HG03159 (cell line): ENCODE data around the gene IRX3.

Experiments used
- ATAC-seq: cut with Tn5 transposase; IDR thresholded peaks from one replicate; pipeline ENCODE4 v1.9.1; 2021; ENCODE audit warnings: mild to moderate bottlenecking, moderate library complexity; ENCODE audit not compliant: unreplicated experiment

The IRX3 gene

GRCh38 chr16:54291656-54292487, 5.3 kb upstream of the IRX3 start:
- ATAC-seq = no peak

DNA sequence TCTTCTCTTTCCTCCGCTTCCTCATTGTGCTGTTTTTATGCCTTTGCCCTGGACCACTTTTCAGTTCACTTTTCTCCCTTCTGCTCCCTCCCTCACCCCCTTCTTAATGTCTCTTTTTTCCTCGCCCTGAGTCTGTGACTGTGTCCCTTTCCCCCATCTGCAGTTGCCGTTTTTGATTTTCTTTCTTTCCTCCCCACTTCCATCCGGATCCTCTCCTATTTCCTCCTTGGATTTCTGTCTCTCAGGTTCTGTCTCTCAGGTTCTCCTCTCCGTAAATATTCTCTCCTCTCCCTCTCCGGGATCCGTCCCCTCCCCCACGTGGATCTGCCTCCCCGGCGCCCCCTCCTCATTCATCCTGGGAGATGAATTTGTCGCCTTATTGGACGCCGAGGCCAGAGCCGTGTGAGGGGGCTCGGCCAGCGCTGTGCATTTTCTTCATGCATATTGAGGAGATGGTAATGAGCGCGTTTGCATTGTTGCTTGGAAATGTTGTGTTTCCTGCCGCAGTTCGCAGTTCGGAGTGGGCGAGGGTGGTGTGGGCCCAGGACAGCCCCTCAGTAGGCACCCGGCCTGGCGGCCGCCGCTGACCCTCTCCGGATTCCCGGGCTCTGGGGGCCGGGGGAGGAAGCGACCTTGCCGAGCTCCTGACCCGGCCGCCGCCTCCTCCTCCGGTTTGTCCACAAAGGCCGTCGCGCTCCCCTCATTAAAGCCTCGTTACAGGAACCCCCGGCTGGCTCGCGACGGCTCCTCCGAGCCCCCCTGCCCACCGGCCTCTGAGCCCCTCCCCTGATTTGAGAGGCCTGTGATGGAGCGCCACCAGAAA, 4.5 kb upstream of the IRX3 start:
- ATAC-seq = no peak

DNA sequence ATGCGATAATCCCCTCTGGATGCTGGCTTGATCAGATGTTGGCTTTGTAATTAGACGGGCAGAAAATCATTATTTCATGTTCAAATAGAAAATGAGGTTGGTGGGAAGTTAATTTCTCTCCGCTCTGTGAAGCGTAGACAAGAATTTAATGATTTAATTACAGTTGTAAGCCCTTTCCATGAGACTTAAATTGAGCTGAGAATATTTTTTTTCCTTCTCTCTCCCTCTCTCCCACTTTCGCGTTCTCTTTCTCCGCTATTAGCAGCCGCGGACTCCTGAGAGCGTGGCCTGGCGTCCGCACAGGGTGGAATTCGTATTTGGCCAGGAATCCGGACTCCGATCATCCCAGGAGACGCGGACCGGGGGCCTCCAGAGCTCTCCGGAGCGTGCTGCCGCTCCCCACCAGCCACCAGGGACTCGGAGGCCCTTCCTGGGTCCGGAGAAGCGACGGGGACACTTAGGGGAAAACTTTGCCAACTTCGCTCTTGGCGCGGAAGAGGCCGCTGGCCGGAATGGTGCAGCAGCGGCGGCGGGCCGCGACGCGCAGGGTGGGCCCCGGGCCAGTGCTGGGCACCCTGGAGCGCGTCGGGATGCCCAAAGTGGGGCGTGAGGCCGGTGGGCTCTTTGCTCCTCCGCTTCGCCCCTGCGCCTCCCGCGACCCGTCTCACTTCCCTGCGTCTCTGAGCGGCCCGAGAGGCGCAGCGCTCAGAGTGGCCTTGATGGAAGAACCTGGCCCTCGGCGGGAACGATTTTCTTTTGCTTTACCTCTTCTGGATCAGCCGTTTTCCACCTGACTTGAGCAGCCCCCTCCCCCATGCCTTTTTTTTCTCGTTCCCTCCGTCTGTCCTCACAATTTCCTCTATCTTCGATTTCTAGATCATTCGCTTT, 3.6 kb upstream of the IRX3 start:
- no peak for ATAC-seq

GRCh38 chr16:54289242-54289944, 2.8 kb upstream of the IRX3 start:
- no peak for ATAC-seq

GRCh38 chr16:54288835-54289241, 2.3 kb upstream of the IRX3 start:
- ATAC-seq = no peak

DNA sequence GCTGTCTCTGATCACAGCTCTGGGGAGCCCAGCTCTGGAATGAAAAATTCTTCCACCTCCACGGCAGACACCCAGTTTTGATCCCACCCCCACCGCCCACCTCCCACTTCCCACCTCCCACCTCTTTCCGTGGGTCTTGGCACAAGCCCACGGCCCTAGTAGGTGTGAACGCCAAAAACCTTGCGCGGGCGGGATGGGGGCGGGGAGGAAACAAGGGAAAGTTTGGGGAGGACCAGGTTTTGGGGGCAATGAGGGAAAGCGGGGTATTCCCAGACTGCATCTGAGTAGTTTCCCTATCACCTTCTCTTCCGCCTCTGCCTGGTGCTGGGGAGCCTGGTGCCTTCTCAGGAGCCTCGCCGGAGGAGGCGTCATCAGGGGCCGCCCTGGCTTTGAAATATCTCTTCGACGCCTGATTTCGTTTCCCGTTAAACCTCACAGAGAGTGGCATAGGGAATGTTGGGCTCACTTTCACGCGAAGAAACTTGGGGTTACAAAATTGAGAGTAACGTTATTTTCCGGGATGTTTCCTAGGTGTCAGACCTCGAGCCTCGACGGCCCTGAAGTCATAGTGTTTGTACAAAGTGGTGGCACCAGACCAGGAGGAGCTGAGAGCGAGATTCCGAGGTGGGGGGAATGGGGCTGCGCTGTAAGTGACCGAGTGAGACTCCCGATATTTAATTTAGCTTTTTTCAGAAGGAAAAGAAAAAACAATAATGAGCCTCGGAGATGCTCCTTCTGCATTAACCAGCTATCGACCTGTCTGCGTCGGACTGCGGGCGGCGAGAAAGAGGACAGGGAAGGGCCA, 1.6 kb upstream of the IRX3 start:
- ATAC-seq = no peak

- ATAC-seq = no peak
Measured at GRCh38 chr16:54287131-54288029, 793 bp upstream of the IRX3 start.

- no peak for ATAC-seq
Measured at GRCh38 chr16:54286090-54286365, 559 bp downstream of the IRX3 start.

- ATAC-seq = no peak
Measured at GRCh38 chr16:54285414-54286089, 1.0 kb downstream of the IRX3 start.

- ATAC-seq = no peak
Measured at GRCh38 chr16:54284931-54285413, 1.6 kb downstream of the IRX3 start.

DNA sequence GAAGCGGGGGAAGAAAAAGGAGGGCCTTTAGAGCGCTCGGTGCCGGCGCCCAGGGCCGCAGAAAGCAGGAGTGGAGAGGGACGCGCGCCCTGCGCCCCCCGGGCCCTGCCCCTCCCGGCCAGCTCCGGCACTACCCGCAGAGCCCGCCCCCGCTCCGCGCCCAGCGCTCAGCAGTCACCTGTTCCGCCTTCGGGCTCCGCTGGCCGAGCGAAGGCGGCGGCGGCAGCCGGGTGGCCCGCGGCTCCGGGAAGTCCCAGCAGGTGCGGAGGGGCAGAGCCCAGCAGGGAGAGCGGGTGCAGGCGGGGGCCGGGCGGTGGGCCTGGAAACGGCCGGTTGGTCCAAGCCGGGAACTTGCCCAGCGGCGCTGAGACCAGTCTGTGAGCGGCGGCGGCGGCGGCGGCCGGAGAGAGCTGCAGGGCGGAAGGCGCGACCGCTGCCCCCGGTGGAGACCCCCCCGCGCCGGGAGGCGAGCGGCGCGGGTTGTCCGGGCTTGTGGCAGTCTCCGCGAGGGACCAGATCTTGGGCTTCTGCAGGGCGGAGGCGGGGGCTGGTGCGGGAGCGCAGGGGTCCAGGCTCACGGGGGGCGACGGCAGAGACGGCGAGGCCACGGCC, 2.2 kb downstream of the IRX3 start:
- ATAC-seq = no peak

DNA sequence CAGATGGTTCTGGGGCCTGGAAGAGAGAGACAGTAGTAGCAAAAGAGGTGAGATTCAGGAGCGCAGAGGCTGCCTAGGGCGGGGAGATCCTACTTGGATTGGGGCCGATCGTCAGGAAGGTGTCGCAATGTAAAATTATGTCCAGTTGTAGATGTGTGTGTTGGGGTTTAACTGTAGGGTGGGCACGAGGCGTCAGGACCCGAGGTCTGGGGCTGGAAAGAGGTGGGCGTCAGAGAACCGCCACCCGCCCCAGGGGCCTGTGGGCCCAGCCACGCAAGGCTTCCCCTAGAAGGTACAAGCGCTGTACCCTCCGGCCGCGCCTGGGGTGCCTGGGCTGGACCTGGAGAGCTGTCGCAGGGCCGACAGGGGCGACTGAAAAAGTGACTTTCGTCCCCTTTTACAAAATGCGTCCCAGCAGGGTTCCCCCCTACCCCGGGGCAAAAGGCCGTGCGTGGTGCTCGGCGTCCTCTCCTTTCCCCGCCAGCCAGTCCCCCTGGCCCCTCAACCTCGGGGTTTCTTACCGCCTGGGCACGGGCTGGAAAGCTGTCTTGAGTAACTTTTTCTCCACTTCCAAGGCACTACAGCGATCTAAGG, 2.8 kb downstream of the IRX3 start:
- no peak for ATAC-seq

GRCh38 chr16:54282928-54283724, 3.5 kb downstream of the IRX3 start:
- ATAC-seq = no peak

GRCh38 chr16:54282202-54282927, 4.2 kb downstream of the IRX3 start:
- ATAC-seq = no peak

- no peak for ATAC-seq
Measured at GRCh38 chr16:54281535-54282201, 4.9 kb downstream of the IRX3 start.
